Activated naive CD4-positive, alpha-beta T cell treated with anti-CD3 and anti-CD28 coated beads, Interleukin-2, amount 50 U/mL, for 16 hours (primary cell): Measurements from ENCODE around the gene MDH2.
A peak's percentile ranks its signal among the peaks of the same experiment; 100 is the strongest.
"Not testable (repeated sequence)": the region's sequence is repeated elsewhere in the genome, so short reads cannot be mapped to it uniquely, and the experiment has no call there.

Experiments used
- DNase-seq: peaks from one replicate; pipeline ENCODE4 v3.0.0-alpha.2; 2020

MDH2 gene

GRCh38 chr7:76047811-76048667, at the start of gene MDH2, which contains the start of gene STYXL1:
MDH2 (plus strand) TSS chr7:76048106; CDS start chr7:76048161, 55 bp downstream.
STYXL1 (minus strand) TSS chr7:76048000; CDS start chr7:76030523, 17,477 bp downstream.
- peak; percentile 87 for DNase-seq

GRCh38 chr7:76000566-76000965, 47.3 kb upstream of the MDH2 start:
- no peak for DNase-seq

- DNase-seq = no peak
Observed at GRCh38 chr7:76002139-76002538, 45.8 kb upstream of the MDH2 start.

GRCh38 chr7:76002822-76003221, 45.1 kb upstream of the MDH2 start:
- no peak for DNase-seq

- no peak for DNase-seq
Observed at GRCh38 chr7:76003351-76003750, 44.6 kb upstream of the MDH2 start.

- DNase-seq = not testable (repeated sequence)
Observed at GRCh38 chr7:76005004-76005403, 42.9 kb upstream of the MDH2 start.

- no peak for DNase-seq
Observed at GRCh38 chr7:76008156-76008687, 39.7 kb upstream of the MDH2 start.

- DNase-seq = no peak
Observed at GRCh38 chr7:76009672-76010600, 38.0 kb upstream of the MDH2 start.

- no peak for DNase-seq
Observed at GRCh38 chr7:76011442-76011861, 36.5 kb upstream of the MDH2 start.

- no peak for DNase-seq
Observed at GRCh38 chr7:76016191-76016947, 31.5 kb upstream of the MDH2 start.

GRCh38 chr7:76018520-76018919, 29.4 kb upstream of the MDH2 start:
- DNase-seq = not testable (repeated sequence)

GRCh38 chr7:76020031-76020714, 27.7 kb upstream of the MDH2 start:
- DNase-seq = peak; percentile 67

- no peak for DNase-seq
Observed at GRCh38 chr7:76022026-76022780, 25.7 kb upstream of the MDH2 start.

- DNase-seq = no peak
Observed at GRCh38 chr7:76023002-76023401, 24.9 kb upstream of the MDH2 start.

GRCh38 chr7:76029682-76030081, 18.2 kb upstream of the MDH2 start:
- DNase-seq = not testable (repeated sequence)

- no peak for DNase-seq
Observed at GRCh38 chr7:76031964-76032363, 15.9 kb upstream of the MDH2 start.

GRCh38 chr7:76037310-76037709, 10.6 kb upstream of the MDH2 start:
- DNase-seq = no peak

GRCh38 chr7:76040126-76040525, 7.8 kb upstream of the MDH2 start:
- no peak for DNase-seq

- DNase-seq = no peak
Observed at GRCh38 chr7:76044375-76044865, 3.5 kb upstream of the MDH2 start.

GRCh38 chr7:76047305-76047810, 548 bp upstream of the MDH2 start:
- no peak for DNase-seq

- peak; percentile 31 for DNase-seq
Observed at GRCh38 chr7:76048668-76048988, 722 bp downstream of the MDH2 start.
